DND-41 (cell line): ENCODE results near the gene CBARP.

Experiments
- ATAC-seq: fragments of 200-7000 bp; cut with Tn5 transposase; 3 replicates; pipeline ENCODE4 v1.9.1; 2021; ENCODE audit warnings: low read depth; ENCODE audit not compliant: insufficient read depth
- DNase-seq: peaks from one replicate; pipeline ENCODE4 v3.0.0-alpha.2; 2020
- H2AFZ ChIP-seq: 2 replicates; pipeline ENCODE4 v1.6.0; 2012; ENCODE audit warnings: low read depth, low read length
- H3K27ac ChIP-seq: 2 replicates; pipeline ENCODE4 v1.5.1; 2012; ENCODE audit warnings: low read length, inconsistent platforms
- H3K27me3 ChIP-seq: fragments of 200-600 bp; sonication (generic); 2 replicates; pipeline ENCODE4 v1.6.0; 2012; ENCODE audit warnings: low read length, mild to moderate bottlenecking, inconsistent platforms; ENCODE audit not compliant: insufficient read depth, poor library complexity
- H3K36me3 ChIP-seq: 2 replicates; pipeline ENCODE4 v1.5.1; 2012; ENCODE audit warnings: low read length, inconsistent platforms; ENCODE audit not compliant: insufficient read depth
- H3K4me1 ChIP-seq: 2 replicates; pipeline ENCODE4 v1.5.1; 2012; ENCODE audit warnings: mild to moderate bottlenecking, low read length; ENCODE audit not compliant: insufficient read depth
- H3K4me2 ChIP-seq: 2 replicates; pipeline ENCODE4 v1.6.0; 2012; ENCODE audit warnings: mild to moderate bottlenecking, moderate library complexity, low read length, inconsistent platforms; ENCODE audit not compliant: insufficient read depth
- H3K4me3 ChIP-seq, 2 experiments: fragments of 200-600 bp in 1 of 2; shearing (Covaris generic) in 1 of 2; 2 replicates each; pipeline ENCODE4 v1.5.1; 2012 to 2016; ENCODE audit warnings: inconsistent platforms in 2 of 2, low read length in 2 of 2, mild to moderate bottlenecking in 2 of 2, low read depth in 1 of 2, moderate library complexity in 1 of 2
- H3K79me2 ChIP-seq: 2 replicates; pipeline ENCODE4 v1.6.0; 2012; ENCODE audit warnings: low read length, inconsistent platforms; ENCODE audit not compliant: insufficient read depth
- H3K9ac ChIP-seq: 2 replicates; pipeline ENCODE4 v1.6.0; 2012; ENCODE audit warnings: low read depth, mild to moderate bottlenecking, inconsistent platforms, low read length, moderate library complexity
- H3K9me3 ChIP-seq: 2 replicates; pipeline ENCODE4 v1.5.1; 2012; ENCODE audit warnings: low read length, moderate library complexity, mild to moderate bottlenecking, inconsistent platforms; ENCODE audit not compliant: insufficient read depth, severe bottlenecking
- H4K20me1 ChIP-seq: 2 replicates; pipeline ENCODE4 v1.6.0; 2012; ENCODE audit warnings: low read length; ENCODE audit not compliant: insufficient read depth
- CTCF ChIP-seq: IDR thresholded peaks from 2 replicates; pipeline ENCODE4 v1.5.1; 2012; ENCODE audit warnings: borderline replicate concordance, low read length, moderate library complexity, mild to moderate bottlenecking; ENCODE audit not compliant: poor library complexity, severe bottlenecking; ENCODE audit errors: extremely low read depth
- EZH2 ChIP-seq: IDR thresholded peaks from 3 replicates; pipeline ENCODE4 v1.6.1; 2012; ENCODE audit warnings: borderline replicate concordance, low read depth, mild to moderate bottlenecking, moderate library complexity, low read length, inconsistent platforms; ENCODE audit not compliant: severe bottlenecking

Gene CBARP

GRCh38 chr19:1275976-1276627, 38.3 kb upstream of the CBARP start:
- Histone ChIP-seq H2AFZ (peak overlapping the region; percentile 66), H3K36me3 (peaks cover 76% of the 10 kb centered on the region), H3K4me3 (peak overlapping the region; percentile 51 to 73), H3K4me1 (peaks cover 57% of the 10 kb centered on the region), H3K27ac (peak overlapping the region; percentile 86), H3K9ac (peak overlapping the region; percentile 99), H4K20me1 (peaks cover 70% of the 10 kb centered on the region), H3K27me3 (no peaks in the 10 kb centered on the region), H3K4me2 (peak overlapping the region; percentile 83), H3K79me2 (peaks cover 58% of the 10 kb centered on the region), H3K9me3 (no peaks in the 10 kb centered on the region)
- no peak for ATAC-seq
- TF ChIP-seq CTCF (no peak), EZH2 (no peak)
- DNase-seq, result no peak

- DNase-seq (peak; percentile 97), ATAC-seq (peak; percentile 79)
- Histone ChIP-seq H3K4me1 (peaks cover 64% of the 10 kb centered on the region), H3K79me2 (peaks cover 64% of the 10 kb centered on the region), H2AFZ (peak within 1 kb of the TSS; percentile 82), H3K9ac (peak within 1 kb of the TSS; percentile 99), H3K36me3 (peaks cover 83% of the 10 kb centered on the region), H3K4me2 (peak within 1 kb of the TSS; percentile 83), H4K20me1 (peaks cover 77% of the 10 kb centered on the region), H3K27ac (peak within 1 kb of the TSS; percentile 100), H3K27me3 (no peaks in the 10 kb centered on the region), H3K4me3 (peak within 1 kb of the TSS; percentile 51 to 73), H3K9me3 (no peaks in the 10 kb centered on the region)
- no peak for TF ChIP-seq EZH2
- peak; percentile 23 for TF ChIP-seq CTCF
These were observed 37.6 kb upstream of the CBARP start, which contains the start of gene FAM174C for GRCh38 chr19:1275260-1275975. FAM174C (plus strand) TSS chr19:1275530; CDS start chr19:1275550, 20 bp downstream.

- Histone ChIP-seq H3K27me3 (no peaks in the 10 kb centered on the region), H4K20me1 (peaks cover 77% of the 10 kb centered on the region), H3K9ac (peak overlapping the region; percentile 99), H3K4me3 (peak overlapping the region; percentile 27 to 73; a peak in 3 of 4 replicates), H3K9me3 (no peaks in the 10 kb centered on the region), H3K4me1 (peaks cover 70% of the 10 kb centered on the region), H2AFZ (peak overlapping the region; percentile 34; the same call in 1 of the 2 replicates), H3K36me3 (peaks cover 85% of the 10 kb centered on the region), H3K27ac (peak overlapping the region; percentile 100; the same call in 1 of the 2 replicates), H3K4me2 (peak overlapping the region; percentile 83), H3K79me2 (peaks cover 70% of the 10 kb centered on the region)
- no peak for TF ChIP-seq CTCF
- no peak for TF ChIP-seq EZH2
- DNase-seq (no peak), ATAC-seq (peak; percentile 3)
These were observed 37.1 kb upstream of the CBARP start for GRCh38 chr19:1274852-1275259.
